K562 (cell line): Measurements from ENCODE around the gene POLA1. TPM values are rescaled to one million over a fixed set of nuclear protein-coding genes. Genes with fewer than 3 reads are reported as not detected.

Experiments
- ATAC-seq: fragments of 200-7000 bp; cut with Tn5 transposase; 3 replicates; pipeline ENCODE4 v1.9.1; 2020; ENCODE audit warnings: moderate library complexity
- BruUV-seq: library from RNA; stranded (reverse); fragments of 400-500 nt; replicated peaks from 2 replicates; lab custom pipeline; 2021; lab: Mats Ljungman, UMichigan
- CTCF ChIA-PET: fragments of 300-600 bp; formaldehyde crosslinking; extraction: SDS; loops from one replicate; lab custom pipeline; 2021; ENCODE audit warnings: low intra/inter-chr PET ratio; lab: Yijun Ruan, JAX
- POLR2A ChIA-PET: fragments of 300-600, 350-650 bp; sonication (Branson Sonifier 250); formaldehyde crosslinking; extraction: SDS; loops from one replicate; lab custom pipeline; 2021; ENCODE audit warnings: antibody characterized with exemption, inconsistent platforms; lab: Yijun Ruan, JAX
- DNase-seq, 4 experiments: peaks; one replicate each; pipeline versions ENCODE4 v3.0.0 to v3.0.0-alpha.2; 2011 to 2018; ENCODE audit warnings: low spot score in 3 of 4, mixed read lengths in 3 of 4; ENCODE audit errors: extremely low read depth in 1 of 4
- FAIRE-seq: peaks from 2 replicates; lab custom pipeline; 2011; peaks lifted over from hg19 to GRCh38; lab: Jason Lieb, UNC
- H2AFZ ChIP-seq: 2 replicates; pipeline ENCODE4 v1.6.0; 2011; ENCODE audit warnings: low read depth, low read length, control low read depth, inconsistent platforms
- H3K27ac ChIP-seq: fragments of 200-600 bp; 3 replicates; pipeline ENCODE4 v1.8.0; 2011; ENCODE audit warnings: low read depth, mild to moderate bottlenecking, control low read depth, inconsistent platforms, low read length, moderate library complexity, mixed read lengths; ENCODE audit errors: extremely low read depth
- H3K27me3 ChIP-seq, 2 experiments: fragments of 300-600 bp in 1 of 2; 2 replicates in 1 of 2; 3 replicates in 1 of 2; pipeline versions ENCODE4 v1.6.0 to v1.8.0; 2011; ENCODE audit warnings: inconsistent platforms in 2 of 2, low read length in 2 of 2, mild to moderate bottlenecking in 1 of 2, mixed read lengths in 1 of 2, moderate library complexity in 1 of 2; ENCODE audit not compliant: control insufficient read depth in 2 of 2, insufficient read depth in 2 of 2
- H3K36me3 ChIP-seq: fragments of 300-600 bp; 3 replicates; pipeline ENCODE4 v1.8.0; 2011; ENCODE audit warnings: mild to moderate bottlenecking, low read length, inconsistent platforms; ENCODE audit not compliant: control insufficient read depth, insufficient read depth
- H3K4me1 ChIP-seq, 2 experiments: fragments of 200-600 bp in 1 of 2; replicated peaks in 1 of 2; 2 replicates in 1 of 2; 3 replicates in 1 of 2; pipeline versions ENCODE4 v1.5.1 to v1.8.0; 2011; ENCODE audit warnings: inconsistent platforms in 2 of 2, low read length in 2 of 2, mild to moderate bottlenecking in 1 of 2, mixed read lengths in 1 of 2, moderate library complexity in 1 of 2; ENCODE audit not compliant: control insufficient read depth in 2 of 2, insufficient read depth in 2 of 2
- H3K4me2 ChIP-seq: 2 replicates; pipeline ENCODE4 v1.6.1; 2011; ENCODE audit warnings: low read length, control low read depth, inconsistent platforms, mixed read lengths; ENCODE audit not compliant: insufficient read depth
- H3K4me3 ChIP-seq: fragments of 200-600 bp; sonication (generic), shearing (Covaris generic); 2 replicates; pipeline ENCODE4 v1.5.1; 2016; ENCODE audit warnings: control low read depth, inconsistent platforms
- H3K79me2 ChIP-seq: fragments of 200-600 bp; 3 replicates; pipeline ENCODE4 v1.8.0; 2011; ENCODE audit warnings: low read length, inconsistent platforms; ENCODE audit not compliant: control insufficient read depth, insufficient read depth
- H3K9ac ChIP-seq, 2 experiments: 2 replicates each; pipeline versions ENCODE4 v1.6.0 to v1.6.1; 2011; ENCODE audit warnings: low read depth in 2 of 2, low read length in 2 of 2, control low read depth in 1 of 2, inconsistent platforms in 1 of 2, mild to moderate bottlenecking in 1 of 2, mixed read lengths in 1 of 2; ENCODE audit not compliant: insufficient read depth in 1 of 2
- H3K9me1 ChIP-seq: one replicate; pipeline ENCODE4 v1.6.0; 2011; ENCODE audit warnings: inconsistent platforms, mild to moderate bottlenecking, low read length, moderate library complexity; ENCODE audit not compliant: control insufficient read depth, insufficient read depth
- H3K9me3 ChIP-seq: replicated peaks from 2 replicates; pipeline ENCODE4 v1.5.1; 2011; ENCODE audit warnings: low read depth, low read length, inconsistent platforms; ENCODE audit not compliant: control insufficient read depth, insufficient read depth
- H4K20me1 ChIP-seq: replicated peaks from 2 replicates; pipeline ENCODE4 v1.6.1; 2011; ENCODE audit warnings: low read length, inconsistent platforms, mixed read lengths; ENCODE audit not compliant: control insufficient read depth, insufficient read depth
- BRD4 ChIP-seq: fragments of 200-600 bp; sonication (generic); IDR thresholded peaks from 2 replicates; pipeline ENCODE4 v1.6.1; 2017; ENCODE audit warnings: inconsistent platforms
- CBFB ChIP-seq: sonication (generic); formaldehyde crosslinking; IDR thresholded peaks from 2 replicates; pipeline ENCODE4 v1.4.0; 2020; ENCODE audit warnings: mild to moderate bottlenecking, missing genetic modification reagents
- ELF2 ChIP-seq: fragments of 250-450 bp; sonication (Bioruptor Pico); IDR thresholded peaks from 2 replicates; pipeline ENCODE4 v1.5.0; 2021; ENCODE audit warnings: mild to moderate bottlenecking
- MXI1 ChIP-seq: IDR thresholded peaks from 2 replicates; pipeline ENCODE4 v1.6.1; 2011; ENCODE audit warnings: low read depth, mild to moderate bottlenecking, improper control_type of control experiment, low read length
- NR2C2 ChIP-seq, 2 experiments: fragments of 200-800 bp in 1 of 2; sonication (Bioruptor generic) in 1 of 2; sonication (generic) in 1 of 2; formaldehyde crosslinking in 1 of 2; IDR thresholded peaks; 2 replicates each; pipeline versions ENCODE4 v1.6.1 to v1.8.0; 2016 to 2022; ENCODE audit warnings: mild to moderate bottlenecking in 1 of 2, missing compliant biosample characterization in 1 of 2, missing genetic modification characterization in 1 of 2, missing genetic modification reagents in 1 of 2
- RB1 ChIP-seq: fragments of 450-650 bp; IDR thresholded peaks from 2 replicates; pipeline ENCODE4 v1.6.1; 2017; ENCODE audit warnings: low read depth, mild to moderate bottlenecking
- RBFOX2 ChIP-seq: fragments of 200-400 bp; formaldehyde crosslinking; IDR thresholded peaks from 2 replicates; pipeline ENCODE4 v1.6.1; 2017; ENCODE audit warnings: low read depth, mild to moderate bottlenecking, low read length, moderate library complexity
- SMAD1 ChIP-seq: fragments of 150-350 bp; IDR thresholded peaks from 2 replicates; pipeline ENCODE4 v1.6.1; 2014; ENCODE audit warnings: low read length, low read depth; ENCODE audit not compliant: partially characterized antibody
- SMARCA4 ChIP-seq: fragments of 450-650 bp; IDR thresholded peaks from 2 replicates; pipeline ENCODE4 v1.6.1; 2016
- STAT5A ChIP-seq: IDR thresholded peaks from 2 replicates; pipeline ENCODE4 v1.6.1; 2012; ENCODE audit warnings: low read length, inconsistent platforms, borderline replicate concordance
- TCFL5 ChIP-seq: fragments of 250-450 bp; sonication (Bioruptor Pico); conservative IDR thresholded peaks from 2 replicates; pipeline ENCODE4 v1.6.1; 2021; ENCODE audit warnings: mild to moderate bottlenecking, moderate library complexity, matching md5 sums
- THRAP3 ChIP-seq: fragments of 450-650 bp; IDR thresholded peaks from 2 replicates; pipeline ENCODE4 v1.6.1; 2016; ENCODE audit warnings: mild to moderate bottlenecking, inconsistent platforms, borderline replicate concordance
- WGBS: fragments of 100-300 bp; shearing (Covaris generic); methylation state at CpG from one replicate; pipeline ENCODE4 v1.1.6; 2016; ENCODE audit warnings: low coverage, mixed read lengths; ENCODE audit not compliant: insufficient coverage; ENCODE audit errors: missing lambda C conversion rate; 5-methylcytosine and 5-hydroxymethylcytosine counted together
- in situ Hi-C: fragments of 300-500 bp; cut with MboI; formaldehyde crosslinking; loops from 4 replicates; pipeline ENCODE4 v1.15.0; 2018; ENCODE audit warnings: inconsistent platforms, mixed read lengths
- intact Hi-C: fragments of 100-400 bp; cut with micrococcal nuclease; formaldehyde crosslinking; loops from 2 replicates; pipeline ENCODE4 v1.14.2; 2022
- polyA plus RNA-seq, 8 experiments: library from polyadenylated mRNA; depleted of rRNA in 4 of 8; stranded (reverse) in 5 of 8; unstranded in 3 of 8; fragments of >200 nt; fragmentation: Nextera tagmentation in 2 of 8; fragmentation: Illumina TruSeq in 1 of 8; extraction: Ambion mirVana in 2 of 8; extraction: Trizol in 1 of 8; gene quantifications; 2 replicates each; pipeline versions ENCODE4 v1.2.1 to v1.2.3, GENCODE V29; 2011 to 2014; ENCODE audit warnings: inconsistent platforms in 1 of 8, missing spikeins in 1 of 8
- total RNA-seq, 7 experiments: library from RNA; depleted of rRNA in 6 of 7; stranded (reverse); fragments of >200 nt in 6 of 7; fragmentation: Illumina TruSeq in 2 of 7; extraction: Trizol in 2 of 7; gene quantifications; 2 replicates each; pipeline versions ENCODE4 v1.2.1 to v1.2.3, GENCODE V29; 2011 to 2021; ENCODE audit warnings: low replicate concordance in 1 of 7

POLA1 gene
- total and polyA plus RNA-seq, 9 of the 15 experiments (the other 6 are each of a cell fraction or from before 2014, with no cell fraction given), result 8.6 to 48.4 (median 27.4) TPM

DNA sequence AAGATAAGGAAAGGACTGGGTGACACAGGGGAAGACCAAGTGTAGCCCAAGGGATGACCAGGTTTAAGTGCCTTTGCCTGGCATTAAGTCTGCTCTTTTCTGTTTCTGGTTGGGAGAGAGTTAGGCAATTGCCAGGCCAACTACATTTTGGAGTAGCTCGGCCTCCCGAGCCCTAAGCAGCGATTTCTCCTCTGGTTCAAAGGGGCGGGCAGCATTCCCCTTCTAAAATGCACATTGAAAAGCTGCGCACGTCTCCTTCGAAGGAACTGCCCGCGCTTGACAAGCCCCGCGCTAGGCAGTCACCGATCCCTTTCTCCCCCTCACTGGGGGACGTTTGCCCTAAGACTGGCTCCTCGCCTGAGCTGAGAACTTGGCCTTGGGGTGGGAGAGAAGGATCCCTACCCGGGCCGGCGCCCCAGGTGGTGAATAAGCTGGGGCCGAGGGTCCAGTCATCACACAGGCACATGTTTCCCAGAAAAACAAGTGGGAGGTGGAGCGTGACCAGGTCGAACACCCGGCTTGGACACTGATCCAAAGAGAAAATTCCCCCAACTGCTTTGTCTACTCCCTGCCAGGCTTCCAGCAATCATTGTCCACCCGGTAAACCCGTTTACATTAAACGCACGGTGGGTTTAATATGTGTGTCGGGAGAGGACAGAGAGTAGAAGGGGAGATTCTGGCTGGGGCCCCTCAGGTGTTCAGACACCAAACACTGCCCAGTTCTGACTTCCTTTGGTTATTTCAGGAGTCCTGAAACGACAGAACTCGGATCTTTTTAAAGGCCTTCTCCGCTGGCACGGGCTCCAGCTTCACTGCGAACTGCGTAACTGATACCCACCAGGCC, 318.1 kb downstream of the POLA1 start:
- Histone ChIP-seq H3K79me2 (no peaks in the 10 kb centered on the region), H3K9me1 (no peaks in the 10 kb centered on the region), H3K9me3 (no peaks in the 10 kb centered on the region), H3K36me3 (no peaks in the 10 kb centered on the region), H3K27me3 (peaks cover 10 to 69% of the 10 kb centered on the region in 2 experiments), H3K4me3 (no peak overlapping the region), H2AFZ (no peak overlapping the region), H3K4me1 (peaks cover 0 to 31% of the 10 kb centered on the region in 2 experiments; a peak in 2 of 5 replicates), H3K4me2 (no peak overlapping the region), H3K27ac (no peak overlapping the region), H4K20me1 (no peaks in the 10 kb centered on the region), H3K9ac (no peak overlapping the region)
- ChIA-PET POLR2A (interaction anchor here (0.9 to 1.1 kb wide), 2 partner anchors 21 to 701 kb away, joined by 3 read pairs; no protein-coding TSS in a partner anchor), CTCF (no interaction called here)
- BruUV-seq, result no TSS peak
- DNase-seq, result no peak
- ATAC-seq, result no peak
- no peak for FAIRE-seq
- intact Hi-C loops (no loop called here), in situ Hi-C loops (no loop called here)
- WGBS, result 7% methylated on average over 19 of the region's 32 CpGs
- no peak for TF ChIP-seq NR2C2 (CRISPR knock-in tag; IDR thresholded peaks at IDR 0.05)
- TF ChIP-seq NR2C2 (tag; IDR thresholded peaks at IDR 0.05), result no peak
- no peak for TF ChIP-seq SMARCA4

GRCh38 chrX:25012433-25012735, 318.7 kb downstream of the POLA1 start:
- ChIA-PET CTCF (no interaction called here), POLR2A (interaction anchor here (0.6 to 1.1 kb wide), 4 partner anchors 22 to 701 kb away, joined by 3 to 5 read pairs (median 4); no protein-coding TSS in a partner anchor)
- Histone ChIP-seq H3K4me3 (no peak overlapping the region), H3K4me1 (peaks cover 0 to 26% of the 10 kb centered on the region in 2 experiments; a peak in 2 of 5 replicates), H3K4me2 (no peak overlapping the region), H3K9me1 (no peaks in the 10 kb centered on the region), H3K9me3 (no peaks in the 10 kb centered on the region), H4K20me1 (no peaks in the 10 kb centered on the region), H3K36me3 (no peaks in the 10 kb centered on the region), H3K9ac (no peak overlapping the region), H3K27me3 (peaks cover 12 to 67% of the 10 kb centered on the region in 2 experiments), H2AFZ (no peak overlapping the region), H3K27ac (no peak overlapping the region), H3K79me2 (no peaks in the 10 kb centered on the region)
- in situ Hi-C loops, result no loop called here
- no peak for TF ChIP-seq STAT5A
- no peak for TF ChIP-seq TCFL5 (CRISPR knock-in tag)
- no peak for TF ChIP-seq THRAP3
- TF ChIP-seq BRD4, result no peak
- no peak for TF ChIP-seq ELF2 (CRISPR knock-in tag)
- no peak for TF ChIP-seq CBFB (CRISPR knock-in tag)
- no peak for TF ChIP-seq SMAD1
- TF ChIP-seq MXI1, result no peak
- TF ChIP-seq RB1, result no peak
- TF ChIP-seq RBFOX2, result no peak
- 60% methylated on average over 6 of the region's 19 CpGs for WGBS
- intact Hi-C loops, result no loop called here
- FAIRE-seq, result no peak
- BruUV-seq, result no TSS peak
- no peak for ATAC-seq
- no peak for DNase-seq
